Measurements from ENCODE around the gene HOOK2.

Gene HOOK2

GRCh38 chr19:12792051-12792852 lies 16.9 kb upstream of the HOOK2 start (continued):
- TF ChIP-seq AEBP2 (tag by site-specific recombination; IDR thresholded peaks at IDR 0.05; ENCODE audit: borderline replicate concordance) (no peak), ZNF555 (tag by site-specific recombination; conservative IDR thresholded peaks at IDR 0.05) (no peak), ZNF521 (tag by site-specific recombination; IDR thresholded peaks at IDR 0.05) (no peak), IKZF3 (tag by site-specific recombination; IDR thresholded peaks at IDR 0.05) (no peak), ZNF48 (tag by site-specific recombination; IDR thresholded peaks at IDR 0.05) (no peak), ZBTB17 (tag by site-specific recombination; IDR thresholded peaks at IDR 0.05) (peak; percentile 78), ZSCAN5A (tag by site-specific recombination; IDR thresholded peaks at IDR 0.05) (peak; percentile 83; the same call in 1 of the 2 replicates), ZNF184 (tag by site-specific recombination; IDR thresholded peaks at IDR 0.05) (no peak), ZNF19 (tag by site-specific recombination; IDR thresholded peaks at IDR 0.05; ENCODE audit: low read depth) (no peak), ZNF626 (tag by site-specific recombination; IDR thresholded peaks at IDR 0.05) (no peak), OSR2 (tag by site-specific recombination; IDR thresholded peaks at IDR 0.05) (peak; percentile 76), ZNF274 (IDR thresholded peaks at IDR 0.05; ENCODE audit: low read length) (no peak), ZNF274 (tag by site-specific recombination; IDR thresholded peaks at IDR 0.05; ENCODE audit: borderline replicate concordance) (no peak), ZNF341 (tag by site-specific recombination; IDR thresholded peaks at IDR 0.05; ENCODE audit: low read depth) (no peak; the same call in 1 of the 2 replicates), ZNF37A (tag by site-specific recombination; IDR thresholded peaks at IDR 0.05) (no peak), ZIC2 (tag by site-specific recombination; IDR thresholded peaks at IDR 0.05) (no peak), ZNF514 (tag by site-specific recombination; IDR thresholded peaks at IDR 0.05) (no peak), HOXC10 (CRISPR knock-in tag; IDR thresholded peaks at IDR 0.05) (no peak), SALL2 (tag by site-specific recombination; IDR thresholded peaks at IDR 0.05; ENCODE audit: borderline replicate concordance) (no peak), ZFP41 (tag by site-specific recombination; IDR thresholded peaks at IDR 0.05; ENCODE audit: borderline replicate concordance) (no peak)
- TF ChIP-seq, protein P1, sequence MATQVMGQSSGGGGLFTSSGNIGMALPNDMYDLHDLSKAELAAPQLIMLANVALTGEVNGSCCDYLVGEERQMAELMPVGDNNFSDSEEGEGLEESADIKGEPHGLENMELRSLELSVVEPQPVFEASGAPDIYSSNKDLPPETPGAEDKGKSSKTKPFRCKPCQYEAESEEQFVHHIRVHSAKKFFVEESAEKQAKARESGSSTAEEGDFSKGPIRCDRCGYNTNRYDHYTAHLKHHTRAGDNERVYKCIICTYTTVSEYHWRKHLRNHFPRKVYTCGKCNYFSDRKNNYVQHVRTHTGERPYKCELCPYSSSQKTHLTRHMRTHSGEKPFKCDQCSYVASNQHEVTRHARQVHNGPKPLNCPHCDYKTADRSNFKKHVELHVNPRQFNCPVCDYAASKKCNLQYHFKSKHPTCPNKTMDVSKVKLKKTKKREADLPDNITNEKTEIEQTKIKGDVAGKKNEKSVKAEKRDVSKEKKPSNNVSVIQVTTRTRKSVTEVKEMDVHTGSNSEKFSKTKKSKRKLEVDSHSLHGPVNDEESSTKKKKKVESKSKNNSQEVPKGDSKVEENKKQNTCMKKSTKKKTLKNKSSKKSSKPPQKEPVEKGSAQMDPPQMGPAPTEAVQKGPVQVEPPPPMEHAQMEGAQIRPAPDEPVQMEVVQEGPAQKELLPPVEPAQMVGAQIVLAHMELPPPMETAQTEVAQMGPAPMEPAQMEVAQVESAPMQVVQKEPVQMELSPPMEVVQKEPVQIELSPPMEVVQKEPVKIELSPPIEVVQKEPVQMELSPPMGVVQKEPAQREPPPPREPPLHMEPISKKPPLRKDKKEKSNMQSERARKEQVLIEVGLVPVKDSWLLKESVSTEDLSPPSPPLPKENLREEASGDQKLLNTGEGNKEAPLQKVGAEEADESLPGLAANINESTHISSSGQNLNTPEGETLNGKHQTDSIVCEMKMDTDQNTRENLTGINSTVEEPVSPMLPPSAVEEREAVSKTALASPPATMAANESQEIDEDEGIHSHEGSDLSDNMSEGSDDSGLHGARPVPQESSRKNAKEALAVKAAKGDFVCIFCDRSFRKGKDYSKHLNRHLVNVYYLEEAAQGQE (tag by site-specific recombination; IDR thresholded peaks at IDR 0.05): no peak
- TF ChIP-seq, protein P2, sequence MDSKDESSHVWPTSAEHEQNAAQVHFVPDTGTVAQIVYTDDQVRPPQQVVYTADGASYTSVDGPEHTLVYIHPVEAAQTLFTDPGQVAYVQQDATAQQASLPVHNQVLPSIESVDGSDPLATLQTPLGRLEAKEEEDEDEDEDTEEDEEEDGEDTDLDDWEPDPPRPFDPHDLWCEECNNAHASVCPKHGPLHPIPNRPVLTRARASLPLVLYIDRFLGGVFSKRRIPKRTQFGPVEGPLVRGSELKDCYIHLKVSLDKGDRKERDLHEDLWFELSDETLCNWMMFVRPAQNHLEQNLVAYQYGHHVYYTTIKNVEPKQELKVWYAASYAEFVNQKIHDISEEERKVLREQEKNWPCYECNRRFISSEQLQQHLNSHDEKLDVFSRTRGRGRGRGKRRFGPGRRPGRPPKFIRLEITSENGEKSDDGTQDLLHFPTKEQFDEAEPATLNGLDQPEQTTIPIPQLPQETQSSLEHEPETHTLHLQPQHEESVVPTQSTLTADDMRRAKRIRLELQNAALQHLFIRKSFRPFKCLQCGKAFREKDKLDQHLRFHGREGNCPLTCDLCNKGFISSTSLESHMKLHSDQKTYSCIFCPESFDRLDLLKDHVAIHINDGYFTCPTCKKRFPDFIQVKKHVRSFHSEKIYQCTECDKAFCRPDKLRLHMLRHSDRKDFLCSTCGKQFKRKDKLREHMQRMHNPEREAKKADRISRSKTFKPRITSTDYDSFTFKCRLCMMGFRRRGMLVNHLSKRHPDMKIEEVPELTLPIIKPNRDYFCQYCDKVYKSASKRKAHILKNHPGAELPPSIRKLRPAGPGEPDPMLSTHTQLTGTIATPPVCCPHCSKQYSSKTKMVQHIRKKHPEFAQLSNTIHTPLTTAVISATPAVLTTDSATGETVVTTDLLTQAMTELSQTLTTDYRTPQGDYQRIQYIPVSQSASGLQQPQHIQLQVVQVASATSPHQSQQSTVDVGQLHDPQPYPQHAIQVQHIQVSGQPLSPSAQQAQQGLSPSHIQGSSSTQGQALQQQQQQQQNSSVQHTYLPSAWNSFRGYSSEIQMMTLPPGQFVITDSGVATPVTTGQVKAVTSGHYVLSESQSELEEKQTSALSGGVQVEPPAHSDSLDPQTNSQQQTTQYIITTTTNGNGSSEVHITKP (tag by site-specific recombination; IDR thresholded peaks at IDR 0.05): no peak
- TF ChIP-seq, protein P3, sequence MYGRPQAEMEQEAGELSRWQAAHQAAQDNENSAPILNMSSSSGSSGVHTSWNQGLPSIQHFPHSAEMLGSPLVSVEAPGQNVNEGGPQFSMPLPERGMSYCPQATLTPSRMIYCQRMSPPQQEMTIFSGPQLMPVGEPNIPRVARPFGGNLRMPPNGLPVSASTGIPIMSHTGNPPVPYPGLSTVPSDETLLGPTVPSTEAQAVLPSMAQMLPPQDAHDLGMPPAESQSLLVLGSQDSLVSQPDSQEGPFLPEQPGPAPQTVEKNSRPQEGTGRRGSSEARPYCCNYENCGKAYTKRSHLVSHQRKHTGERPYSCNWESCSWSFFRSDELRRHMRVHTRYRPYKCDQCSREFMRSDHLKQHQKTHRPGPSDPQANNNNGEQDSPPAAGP (tag by site-specific recombination; IDR thresholded peaks at IDR 0.05): 0 out of 2 replicates have a peak, but pooled peaks have one; percentile 42
- TF ChIP-seq, protein P4, sequence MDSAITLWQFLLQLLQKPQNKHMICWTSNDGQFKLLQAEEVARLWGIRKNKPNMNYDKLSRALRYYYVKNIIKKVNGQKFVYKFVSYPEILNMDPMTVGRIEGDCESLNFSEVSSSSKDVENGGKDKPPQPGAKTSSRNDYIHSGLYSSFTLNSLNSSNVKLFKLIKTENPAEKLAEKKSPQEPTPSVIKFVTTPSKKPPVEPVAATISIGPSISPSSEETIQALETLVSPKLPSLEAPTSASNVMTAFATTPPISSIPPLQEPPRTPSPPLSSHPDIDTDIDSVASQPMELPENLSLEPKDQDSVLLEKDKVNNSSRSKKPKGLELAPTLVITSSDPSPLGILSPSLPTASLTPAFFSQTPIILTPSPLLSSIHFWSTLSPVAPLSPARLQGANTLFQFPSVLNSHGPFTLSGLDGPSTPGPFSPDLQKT (IDR thresholded peaks at IDR 0.05; ENCODE audit: borderline replicate concordance, low read depth, low read length): no peak
- TF ChIP-seq, protein P5, sequence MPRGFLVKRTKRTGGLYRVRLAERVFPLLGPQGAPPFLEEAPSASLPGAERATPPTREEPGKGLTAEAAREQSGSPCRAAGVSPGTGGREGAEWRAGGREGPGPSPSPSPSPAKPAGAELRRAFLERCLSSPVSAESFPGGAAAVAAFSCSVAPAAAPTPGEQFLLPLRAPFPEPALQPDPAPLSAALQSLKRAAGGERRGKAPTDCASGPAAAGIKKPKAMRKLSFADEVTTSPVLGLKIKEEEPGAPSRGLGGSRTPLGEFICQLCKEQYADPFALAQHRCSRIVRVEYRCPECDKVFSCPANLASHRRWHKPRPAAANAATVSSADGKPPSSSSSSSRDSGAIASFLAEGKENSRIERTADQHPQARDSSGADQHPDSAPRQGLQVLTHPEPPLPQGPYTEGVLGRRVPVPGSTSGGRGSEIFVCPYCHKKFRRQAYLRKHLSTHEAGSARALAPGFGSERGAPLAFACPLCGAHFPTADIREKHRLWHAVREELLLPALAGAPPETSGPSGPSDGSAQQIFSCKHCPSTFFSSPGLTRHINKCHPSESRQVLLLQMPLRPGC (tag by site-specific recombination; IDR thresholded peaks at IDR 0.05): no peak

All from HEK293 (cell line).